Neural cell (in vitro differentiated cells): ENCODE results near the gene PSMD13. TPM values are rescaled to one million over a fixed set of nuclear protein-coding genes. Genes with fewer than 3 reads are reported as not detected.

ENCODE experiments used
- H2AFZ ChIP-seq: fragments of 200-600, 300-800 bp; sonication (generic), shearing (Covaris generic); 2 replicates; pipeline ENCODE4 v1.6.0; 2014; ENCODE audit warnings: low read depth, mild to moderate bottlenecking, antibody characterized with exemption, low read length, moderate library complexity
- H3F3A ChIP-seq: fragments of 200-600 bp; shearing (Covaris generic); 2 replicates; pipeline ENCODE4 v1.6.1; 2016; ENCODE audit warnings: mild to moderate bottlenecking, moderate library complexity, mixed read lengths, antibody characterized with exemption, low read length; ENCODE audit not compliant: insufficient read depth, poor library complexity, severe bottlenecking
- H3K27ac ChIP-seq: fragments of 200-600, 300-800 bp; sonication (generic), shearing (Covaris generic); 2 replicates; pipeline ENCODE4 v1.5.1; 2014; ENCODE audit warnings: mild to moderate bottlenecking, low read length, moderate library complexity
- H3K27me3 ChIP-seq: fragments of 300-800, 200-600 bp; sonication (generic), shearing (Covaris generic); 2 replicates; pipeline ENCODE4 v1.6.0; 2014; ENCODE audit warnings: mild to moderate bottlenecking, low read depth, low read length, moderate library complexity; ENCODE audit not compliant: insufficient read depth
- H3K36me3 ChIP-seq: fragments of 300-800, 200-600 bp; sonication (generic), shearing (Covaris generic); 2 replicates; pipeline ENCODE4 v1.5.1; 2014; ENCODE audit warnings: mild to moderate bottlenecking, antibody characterized with exemption, low read length, moderate library complexity; ENCODE audit not compliant: insufficient read depth
- H3K4me2 ChIP-seq: fragments of 300-800, 200-600 bp; sonication (generic), shearing (Covaris generic); 2 replicates; pipeline ENCODE4 v1.6.0; 2014; ENCODE audit warnings: mild to moderate bottlenecking, low read length
- H3K4me3 ChIP-seq: fragments of 300-800, 200-600 bp; sonication (generic), shearing (Covaris generic); 2 replicates; pipeline ENCODE4 v1.5.1; 2014; ENCODE audit warnings: mild to moderate bottlenecking, low read length, moderate library complexity
- H3K79me2 ChIP-seq: fragments of 200-600 bp; shearing (Covaris generic); replicated peaks from 2 replicates; pipeline ENCODE4 v1.6.0; 2014; ENCODE audit warnings: mild to moderate bottlenecking, low read length, moderate library complexity; ENCODE audit not compliant: insufficient read depth
- H3K9ac ChIP-seq: fragments of 300-800, 200-600 bp; sonication (generic), shearing (Covaris generic); 2 replicates; pipeline ENCODE4 v1.6.1; 2016; ENCODE audit warnings: mild to moderate bottlenecking, low read length, mixed read lengths
- H3K9me2 ChIP-seq: fragments of 200-600 bp; shearing (Covaris generic); 2 replicates; pipeline ENCODE4 v1.6.1; 2016; ENCODE audit warnings: mild to moderate bottlenecking, low read length, mixed read lengths; ENCODE audit not compliant: insufficient read depth
- H3K9me3 ChIP-seq: fragments of 200-600, 300-800 bp; sonication (generic), shearing (Covaris generic); 2 replicates; pipeline ENCODE4 v1.6.1; 2016; ENCODE audit warnings: mild to moderate bottlenecking, mixed run types, low read length, moderate library complexity, mixed read lengths
- H4K20me1 ChIP-seq: fragments of 200-600 bp; shearing (Covaris generic); 2 replicates; pipeline ENCODE4 v1.6.1; 2016; ENCODE audit warnings: mild to moderate bottlenecking, mixed run types; ENCODE audit not compliant: insufficient read depth
- CTCF ChIP-seq: fragments of 450-650 bp; IDR thresholded peaks from 2 replicates; pipeline ENCODE4 v1.5.1; 2014; ENCODE audit warnings: antibody characterized with exemption, mild to moderate bottlenecking, moderate library complexity; ENCODE audit not compliant: poor library complexity, severe bottlenecking
- EP300 ChIP-seq: fragments of 450-650 bp; conservative IDR thresholded peaks from 2 replicates; pipeline ENCODE4 v1.6.1; 2014; ENCODE audit warnings: antibody characterized with exemption, mild to moderate bottlenecking, moderate library complexity; ENCODE audit not compliant: poor library complexity, severe bottlenecking
- EZH2 ChIP-seq: fragments of 200-600, 300-800 bp; shearing (Covaris generic), sonication (generic); IDR thresholded peaks from 2 replicates; pipeline ENCODE4 v1.6.1; 2014; ENCODE audit warnings: antibody characterized with exemption, low read length, borderline replicate concordance, mild to moderate bottlenecking; ENCODE audit not compliant: insufficient read depth, poor library complexity, severe bottlenecking
- MXI1 ChIP-seq: fragments of 450-650 bp; conservative IDR thresholded peaks from 2 replicates; pipeline ENCODE4 v1.6.1; 2014; ENCODE audit warnings: antibody characterized with exemption, mild to moderate bottlenecking; ENCODE audit not compliant: poor library complexity, severe bottlenecking
- POLR2AphosphoS5 ChIP-seq: IDR thresholded peaks from 2 replicates; pipeline ENCODE4 v1.6.1; 2012
- RAD21 ChIP-seq: fragments of 450-650 bp; conservative IDR thresholded peaks from 2 replicates; pipeline ENCODE4 v1.6.1; 2014; ENCODE audit warnings: antibody characterized with exemption, mild to moderate bottlenecking, moderate library complexity
- REST ChIP-seq: IDR thresholded peaks from 2 replicates; pipeline ENCODE4 v1.6.1; 2012; ENCODE audit warnings: borderline replicate concordance
- SMC3 ChIP-seq: fragments of 450-650 bp; conservative IDR thresholded peaks from 2 replicates; pipeline ENCODE4 v1.6.1; 2014; ENCODE audit warnings: antibody characterized with exemption, mild to moderate bottlenecking, moderate library complexity; ENCODE audit not compliant: poor library complexity
- TAF1 ChIP-seq: IDR thresholded peaks from 2 replicates; pipeline ENCODE4 v1.6.1; 2012; ENCODE audit warnings: low read depth
- polyA plus RNA-seq: library from polyadenylated mRNA; depleted of rRNA; stranded (reverse); fragments of >200 nt; gene quantifications from 2 replicates; pipeline ENCODE4 v1.2.3, GENCODE V29; 2014

Gene PSMD13
- polyA plus RNA-seq, 1 donor from 2014 or later: 183 TPM

- TF ChIP-seq RAD21 (no peak), SMC3 (no peak), CTCF (no peak), TAF1 (no peak), EP300 (no peak), EZH2 (no peak), MXI1 (no peak), POLR2AphosphoS5 (no peak), REST (no peak)
- H4K20me1 ChIP-seq: no peaks in the 10 kb centered on the region
- no peak overlapping the region for H3K4me2 ChIP-seq
- peaks cover 3% of the 10 kb centered on the region for H3K79me2 ChIP-seq
- no peaks in the 10 kb centered on the region for H3K9me2 ChIP-seq
- H3F3A ChIP-seq: no peaks in the 10 kb centered on the region
- no peaks in the 10 kb centered on the region for H3K9me3 ChIP-seq
- H3K27ac ChIP-seq: no peak overlapping the region
- no peaks in the 10 kb centered on the region for H3K36me3 ChIP-seq
- no peak overlapping the region for H3K4me3 ChIP-seq
- H2AFZ ChIP-seq: no peak overlapping the region
- no peaks in the 10 kb centered on the region for H3K27me3 ChIP-seq
- no peak overlapping the region for H3K9ac ChIP-seq
Measured at GRCh38 chr11:230431-230830, 6.3 kb upstream of the PSMD13 start.

GRCh38 chr11:232783-233565 lies 3.8 kb upstream of the PSMD13 start:
- peaks cover 11% of the 10 kb centered on the region for H3K79me2 ChIP-seq
- H3K9me3 ChIP-seq: no peaks in the 10 kb centered on the region
- no peak overlapping the region for H3K4me3 ChIP-seq
- TF ChIP-seq REST: no peak
- TF ChIP-seq SMC3: no peak
- TF ChIP-seq MXI1: no peak
- no peak for TF ChIP-seq CTCF
- TF ChIP-seq TAF1: no peak
- no peak for TF ChIP-seq EZH2
- TF ChIP-seq RAD21: no peak
- no peak overlapping the region for H2AFZ ChIP-seq
- no peaks in the 10 kb centered on the region for H3K27me3 ChIP-seq
- no peaks in the 10 kb centered on the region for H3K9me2 ChIP-seq
- H3K9ac ChIP-seq: no peak overlapping the region
- H3K36me3 ChIP-seq: no peaks in the 10 kb centered on the region
- H4K20me1 ChIP-seq: no peaks in the 10 kb centered on the region
- no peak overlapping the region for H3K27ac ChIP-seq
- no peaks in the 10 kb centered on the region for H3F3A ChIP-seq
- H3K4me2 ChIP-seq: no peak overlapping the region
